Measurements from ENCODE around the gene EML1. TPM values are rescaled to one million over a fixed set of nuclear protein-coding genes. Genes with fewer than 3 reads are reported as not detected.
"Not testable (repeated sequence)": the region's sequence is repeated elsewhere in the genome, so short reads cannot be mapped to it uniquely, and the experiment has no call there.

EML1 gene
- total RNA-seq, 4 donors from 2014 or later = 12.5 to 19.1 (median 16.6) TPM

DNA sequence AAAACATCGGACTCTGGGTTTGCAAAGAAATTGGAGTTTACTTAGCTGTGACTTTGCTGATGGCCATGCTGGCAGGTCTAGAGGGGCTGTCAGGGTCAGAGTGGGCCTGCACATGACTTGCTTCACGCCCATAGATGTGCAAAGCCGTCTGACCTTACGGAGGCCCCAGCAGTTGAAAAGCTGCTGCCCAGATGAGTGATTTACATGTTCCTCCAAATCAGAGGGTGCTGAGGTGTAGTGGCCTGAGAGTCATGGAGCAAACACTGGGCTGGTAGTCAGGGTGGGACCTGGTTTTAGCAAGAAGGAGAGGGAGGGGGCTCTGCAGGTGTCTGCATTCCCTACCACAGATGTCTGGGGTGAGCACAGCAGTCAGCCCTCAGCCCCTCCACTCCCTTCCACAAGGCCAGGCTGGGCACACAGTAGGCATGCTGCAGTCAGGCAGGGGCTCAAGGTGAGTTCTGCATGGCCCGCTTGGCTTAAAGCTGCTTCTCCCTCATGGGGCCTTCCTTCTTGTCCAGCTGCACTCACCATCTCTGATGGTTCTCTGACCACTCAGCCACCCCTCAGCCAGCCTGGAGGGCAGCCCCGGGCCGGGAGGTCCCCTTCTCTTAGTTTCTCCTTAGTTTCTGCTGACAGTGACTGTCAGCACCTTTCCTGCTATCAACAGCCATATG lies 34.2 kb upstream of the EML1 start:
- Histone ChIP-seq H3K4me1 (peaks cover 16 to 25% of the 10 kb centered on the region in 2 donors), H3K36me3 (no peaks in the 10 kb centered on the region), H3K9me3 (no peaks in the 10 kb centered on the region), H3K4me3 (no peak overlapping the region), H3K27me3 (no peaks in the 10 kb centered on the region), H3K27ac (no peak overlapping the region)
- no peak for TF ChIP-seq POLR2A (IDR thresholded peaks at IDR 0.05)
- TF ChIP-seq, protein P1, sequence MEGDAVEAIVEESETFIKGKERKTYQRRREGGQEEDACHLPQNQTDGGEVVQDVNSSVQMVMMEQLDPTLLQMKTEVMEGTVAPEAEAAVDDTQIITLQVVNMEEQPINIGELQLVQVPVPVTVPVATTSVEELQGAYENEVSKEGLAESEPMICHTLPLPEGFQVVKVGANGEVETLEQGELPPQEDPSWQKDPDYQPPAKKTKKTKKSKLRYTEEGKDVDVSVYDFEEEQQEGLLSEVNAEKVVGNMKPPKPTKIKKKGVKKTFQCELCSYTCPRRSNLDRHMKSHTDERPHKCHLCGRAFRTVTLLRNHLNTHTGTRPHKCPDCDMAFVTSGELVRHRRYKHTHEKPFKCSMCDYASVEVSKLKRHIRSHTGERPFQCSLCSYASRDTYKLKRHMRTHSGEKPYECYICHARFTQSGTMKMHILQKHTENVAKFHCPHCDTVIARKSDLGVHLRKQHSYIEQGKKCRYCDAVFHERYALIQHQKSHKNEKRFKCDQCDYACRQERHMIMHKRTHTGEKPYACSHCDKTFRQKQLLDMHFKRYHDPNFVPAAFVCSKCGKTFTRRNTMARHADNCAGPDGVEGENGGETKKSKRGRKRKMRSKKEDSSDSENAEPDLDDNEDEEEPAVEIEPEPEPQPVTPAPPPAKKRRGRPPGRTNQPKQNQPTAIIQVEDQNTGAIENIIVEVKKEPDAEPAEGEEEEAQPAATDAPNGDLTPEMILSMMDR (IDR thresholded peaks at IDR 0.05 in 4 of 5, conservative IDR thresholded peaks at IDR 0.05 in 1 of 5) = no peak
- in situ Hi-C loops (cut with MboI; ENCODE audit: low sequenced_read_pairs in 4 of 4) = no loop called here
- DNase-seq (no peak), ATAC-seq (no peak)
- intact Hi-C loops (cut with DNase I; ENCODE audit: low total_unique reads) = no loop called here

DNA sequence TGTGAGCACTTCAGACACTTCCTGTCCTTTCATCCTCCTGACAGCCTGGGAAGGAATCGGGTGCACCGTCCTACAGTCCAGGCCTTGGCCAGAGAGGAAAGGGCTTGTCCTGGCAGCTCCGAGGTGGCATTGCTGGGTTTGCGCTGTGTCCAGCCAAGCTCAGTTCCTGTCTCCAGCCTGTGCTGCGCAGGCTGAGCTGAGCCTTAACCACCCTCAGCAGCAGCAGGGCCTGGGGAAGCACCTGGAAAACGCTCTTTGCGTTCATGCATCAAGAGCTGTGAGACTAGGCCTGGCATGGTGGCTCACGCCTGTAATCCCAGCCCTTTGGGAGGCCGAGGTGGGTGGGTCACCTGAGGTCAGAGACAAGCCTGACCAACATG lies 33.7 kb upstream of the EML1 start:
- TF ChIP-seq, protein P1 (IDR thresholded peaks at IDR 0.05 in 4 of 5, conservative IDR thresholded peaks at IDR 0.05 in 1 of 5) = no peak
- no peak for TF ChIP-seq POLR2A (IDR thresholded peaks at IDR 0.05)
- Histone ChIP-seq H3K36me3 (no peaks in the 10 kb centered on the region), H3K9me3 (no peaks in the 10 kb centered on the region), H3K27me3 (no peaks in the 10 kb centered on the region), H3K27ac (no peak overlapping the region), H3K4me1 (peaks cover 16 to 22% of the 10 kb centered on the region in 2 donors), H3K4me3 (no peak overlapping the region)
- DNase-seq = no peak
- in situ Hi-C loops (cut with MboI; ENCODE audit: low sequenced_read_pairs in 4 of 4) = no loop called here
- ATAC-seq = no peak
- intact Hi-C loops (cut with DNase I; ENCODE audit: low total_unique reads) = no loop called here

DNA sequence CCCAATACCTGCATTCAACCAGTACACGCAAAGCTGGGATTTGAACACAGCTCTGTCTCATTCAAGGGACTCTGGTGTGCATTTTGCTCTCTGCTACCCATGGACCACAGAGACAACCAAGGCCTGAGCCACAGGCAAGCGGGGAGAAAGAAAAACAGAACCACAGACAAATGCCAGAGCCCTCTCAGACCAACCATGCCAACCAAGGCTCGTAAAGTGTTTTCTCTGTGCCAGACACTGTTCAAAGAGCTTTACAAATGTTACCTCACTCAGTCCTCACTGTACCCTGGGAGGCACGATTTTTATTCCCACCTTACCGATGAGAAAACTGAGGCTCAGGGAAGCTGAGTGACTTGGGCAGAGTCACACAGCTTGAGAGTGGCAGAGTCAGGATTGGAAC lies 32.4 kb upstream of the EML1 start:
- Histone ChIP-seq H3K9me3 (no peaks in the 10 kb centered on the region), H3K36me3 (no peaks in the 10 kb centered on the region), H3K27ac (no peak overlapping the region), H3K4me3 (no peak overlapping the region), H3K27me3 (no peaks in the 10 kb centered on the region), H3K4me1 (peaks cover 8 to 10% of the 10 kb centered on the region in 2 donors)
- DNase-seq = no peak
- intact Hi-C loops (cut with DNase I; ENCODE audit: low total_unique reads) (no loop called here), in situ Hi-C loops (cut with MboI; ENCODE audit: low sequenced_read_pairs in 4 of 4) (no loop called here)
- ATAC-seq = no peak
- no peak for TF ChIP-seq POLR2A (IDR thresholded peaks at IDR 0.05)
- TF ChIP-seq, protein P1 (IDR thresholded peaks at IDR 0.05 in 4 of 5, conservative IDR thresholded peaks at IDR 0.05 in 1 of 5) = no peak

DNA sequence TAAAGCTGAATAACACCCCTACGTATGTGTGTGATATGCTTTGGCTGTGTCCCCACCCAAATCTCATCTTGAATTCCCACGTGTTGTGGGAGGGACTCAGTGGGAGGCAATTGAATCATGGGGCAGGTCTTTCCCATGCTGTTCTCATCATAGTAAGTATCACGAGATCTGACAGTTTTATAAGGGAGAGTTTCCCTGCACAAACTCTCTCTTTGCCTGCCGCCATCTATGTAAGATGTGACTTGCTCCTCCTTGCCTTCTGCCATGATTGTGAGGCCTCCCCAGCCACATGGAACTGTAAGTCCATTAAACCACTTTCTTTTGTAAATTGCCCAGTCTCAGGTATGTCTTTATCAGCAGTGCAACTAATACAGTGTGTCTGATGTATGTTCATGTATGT lies 30.3 kb upstream of the EML1 start:
- H3K9me3 ChIP-seq; intact Hi-C loops (cut with DNase I; ENCODE audit: low total_unique reads); ATAC-seq; H3K4me3 ChIP-seq; H3K27ac ChIP-seq; H3K27me3 ChIP-seq; H3K4me1 ChIP-seq; in situ Hi-C loops (cut with MboI; ENCODE audit: low sequenced_read_pairs in 4 of 4); DNase-seq; H3K36me3 ChIP-seq: not testable (repeated sequence)

DNA sequence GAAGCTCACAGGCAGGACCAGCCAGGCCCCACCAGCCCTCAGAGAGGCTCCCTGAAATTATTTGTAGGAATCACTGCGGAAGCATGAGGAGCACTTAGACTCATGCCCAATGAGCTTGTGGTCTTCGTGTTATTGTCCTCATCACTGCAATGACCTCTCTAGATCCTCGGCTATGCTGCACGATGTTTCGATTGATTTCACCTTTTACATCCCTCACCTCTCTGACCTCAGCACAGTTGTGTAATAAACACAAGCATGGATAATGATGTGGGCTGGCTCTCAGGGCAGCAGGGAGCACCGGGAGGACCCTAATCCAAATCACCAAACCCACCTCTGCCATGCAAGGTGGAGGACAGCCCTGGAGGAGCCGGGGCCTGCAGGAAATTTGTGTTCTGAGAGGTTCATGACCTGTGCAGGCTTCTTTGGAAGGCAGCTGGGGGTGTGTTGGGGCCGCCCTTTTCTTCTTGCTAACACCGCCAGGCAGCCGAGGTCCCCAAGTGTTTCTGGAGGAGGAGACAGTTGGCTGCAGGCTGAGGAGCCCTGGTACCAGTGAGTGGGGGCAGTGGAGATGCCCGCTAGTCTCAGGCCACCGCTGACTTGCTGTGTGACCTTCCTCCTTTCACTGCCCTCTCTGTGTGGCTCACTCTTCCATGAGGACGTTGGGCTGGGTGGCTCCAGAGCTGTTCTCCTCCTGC lies 29.5 kb upstream of the EML1 start:
- in situ Hi-C loops (cut with MboI; ENCODE audit: low sequenced_read_pairs in 4 of 4) (no loop called here), intact Hi-C loops (cut with DNase I; ENCODE audit: low total_unique reads) (no loop called here)
- TF ChIP-seq, protein P1 (IDR thresholded peaks at IDR 0.05 in 4 of 5, conservative IDR thresholded peaks at IDR 0.05 in 1 of 5) = no peak
- TF ChIP-seq POLR2A (IDR thresholded peaks at IDR 0.05) = no peak
- ATAC-seq = no peak
- DNase-seq = no peak
- Histone ChIP-seq H3K4me3 (no peak overlapping the region), H3K9me3 (no peaks in the 10 kb centered on the region), H3K36me3 (no peaks in the 10 kb centered on the region), H3K27ac (no peak overlapping the region), H3K4me1 (peaks cover 0 to 8% of the 10 kb centered on the region in 2 donors), H3K27me3 (no peaks in the 10 kb centered on the region)

Measured in gastrocnemius medialis (tissue), 4 donors.